ENCODE data around the gene ST6GALNAC3.

ST6GALNAC3 gene

DNA sequence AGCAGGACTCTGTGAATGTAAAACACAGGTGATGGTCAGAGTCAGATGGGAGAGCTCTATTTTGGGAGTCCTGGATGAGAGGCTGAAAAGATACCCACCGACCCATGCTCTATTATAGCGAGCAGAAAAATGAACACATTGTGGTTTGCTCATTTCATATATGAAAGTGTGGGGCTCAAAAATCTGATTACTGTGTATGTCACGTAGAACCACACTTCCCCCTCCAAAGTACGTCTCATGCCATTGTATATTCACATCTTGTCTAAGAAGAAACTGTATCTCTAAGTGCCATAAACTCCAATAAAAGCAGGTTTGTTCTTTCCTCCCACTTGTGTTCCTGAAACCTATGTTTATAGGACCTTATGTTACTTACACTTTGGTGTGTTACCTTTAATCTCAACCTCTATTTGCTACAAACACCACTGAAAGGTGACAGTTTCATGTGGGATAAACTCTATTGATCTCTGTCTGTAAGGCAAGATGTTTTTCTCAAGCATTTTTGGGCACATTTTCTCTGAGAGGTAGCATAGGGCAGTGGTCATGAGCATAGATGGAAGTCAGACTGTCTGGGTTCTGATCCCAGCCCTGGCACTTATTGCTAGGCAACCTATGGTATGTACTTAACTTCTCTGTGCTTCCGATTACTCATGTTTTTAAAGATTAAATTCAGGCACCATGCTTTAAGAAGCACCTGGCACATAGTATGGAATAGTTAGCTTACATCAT, 214.4 kb downstream of the ST6GALNAC3 start:
- no peak for DNase-seq (ENCODE audit: low read depth)

DNA sequence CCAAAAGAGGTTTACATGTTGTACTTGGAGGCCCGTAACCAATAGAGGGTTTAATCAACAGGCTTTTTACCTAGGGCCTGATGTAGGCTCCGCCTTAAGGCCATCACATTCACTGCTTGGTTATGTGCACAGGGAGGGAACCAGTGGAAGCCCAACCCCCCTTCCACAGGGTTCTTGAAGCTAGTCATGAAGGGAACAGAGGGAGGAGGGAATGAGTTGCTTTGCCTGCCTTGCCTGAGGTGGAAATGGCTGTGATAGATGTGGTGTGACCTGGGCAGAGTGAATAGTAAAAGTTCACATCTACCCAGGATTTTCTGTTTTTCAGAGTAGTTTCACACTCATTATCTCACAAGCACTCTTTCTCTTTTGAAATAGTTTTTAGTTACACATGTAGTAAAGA, 215.1 kb downstream of the ST6GALNAC3 start:
- DNase-seq (ENCODE audit: low read depth), result no peak

GRCh38 chr1:76290271-76290670, 215.7 kb downstream of the ST6GALNAC3 start:
- no peak for DNase-seq (ENCODE audit: low read depth)

- no peak for DNase-seq (ENCODE audit: low read depth)
These were observed 216.6 kb downstream of the ST6GALNAC3 start for GRCh38 chr1:76291191-76291590.

GRCh38 chr1:76291737-76292136, 217.2 kb downstream of the ST6GALNAC3 start:
- DNase-seq (ENCODE audit: low read depth), result no peak

DNA sequence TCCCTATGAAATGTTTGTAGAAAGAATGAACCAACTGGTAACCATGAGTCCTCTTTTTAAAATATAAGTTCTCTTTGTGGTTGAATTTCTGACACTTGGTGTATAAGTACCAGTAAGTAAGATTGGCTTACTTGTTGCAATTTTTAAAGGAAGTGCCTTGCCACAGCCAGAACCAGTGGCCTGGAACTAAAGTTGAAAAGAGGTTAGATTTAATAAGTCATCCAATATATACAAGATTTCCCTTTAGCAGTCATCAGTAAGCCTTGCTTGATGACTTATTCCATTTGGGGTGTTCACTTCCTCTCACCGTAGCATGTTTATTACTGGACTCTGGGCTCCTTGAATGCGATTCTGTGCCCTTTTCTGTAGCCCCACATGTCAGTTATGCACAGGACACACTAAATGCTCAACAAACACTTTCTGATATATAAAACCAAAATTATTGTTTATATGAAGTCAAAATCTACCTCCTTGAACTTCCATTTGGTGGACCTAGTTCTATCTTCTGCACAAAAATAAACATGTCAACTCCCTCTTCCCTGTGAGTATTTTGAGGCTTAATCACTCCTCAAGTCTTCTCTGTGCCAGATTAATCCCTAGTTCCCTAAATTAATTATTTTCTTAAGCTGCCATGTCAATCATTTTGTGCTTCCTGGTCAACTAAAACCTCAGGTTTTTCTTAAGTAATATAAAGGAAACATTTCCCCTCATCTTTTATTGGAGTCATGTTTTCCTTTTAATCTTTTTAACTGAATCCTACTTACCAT, 218.1 kb downstream of the ST6GALNAC3 start:
- no peak for DNase-seq (ENCODE audit: low read depth)

DNA sequence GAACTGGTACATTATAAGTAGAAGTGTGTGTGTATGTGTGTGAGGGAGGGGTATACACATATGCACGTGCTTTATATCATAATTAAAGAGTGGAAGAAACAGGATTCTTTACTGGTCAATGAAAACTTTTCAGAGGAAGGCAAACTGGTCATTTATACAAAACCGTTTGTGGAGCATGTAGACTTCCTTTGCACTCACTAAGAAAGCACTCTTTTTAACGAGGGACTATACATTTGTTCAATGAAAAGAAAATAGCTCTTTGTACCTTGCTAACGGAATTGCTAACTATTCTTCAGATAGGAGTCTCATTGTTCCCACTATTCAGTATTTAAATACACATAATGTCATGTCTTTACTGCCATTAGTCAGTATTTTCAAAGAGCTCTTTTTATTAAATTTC, 219.3 kb downstream of the ST6GALNAC3 start:
- no peak for DNase-seq (ENCODE audit: low read depth)

DNA sequence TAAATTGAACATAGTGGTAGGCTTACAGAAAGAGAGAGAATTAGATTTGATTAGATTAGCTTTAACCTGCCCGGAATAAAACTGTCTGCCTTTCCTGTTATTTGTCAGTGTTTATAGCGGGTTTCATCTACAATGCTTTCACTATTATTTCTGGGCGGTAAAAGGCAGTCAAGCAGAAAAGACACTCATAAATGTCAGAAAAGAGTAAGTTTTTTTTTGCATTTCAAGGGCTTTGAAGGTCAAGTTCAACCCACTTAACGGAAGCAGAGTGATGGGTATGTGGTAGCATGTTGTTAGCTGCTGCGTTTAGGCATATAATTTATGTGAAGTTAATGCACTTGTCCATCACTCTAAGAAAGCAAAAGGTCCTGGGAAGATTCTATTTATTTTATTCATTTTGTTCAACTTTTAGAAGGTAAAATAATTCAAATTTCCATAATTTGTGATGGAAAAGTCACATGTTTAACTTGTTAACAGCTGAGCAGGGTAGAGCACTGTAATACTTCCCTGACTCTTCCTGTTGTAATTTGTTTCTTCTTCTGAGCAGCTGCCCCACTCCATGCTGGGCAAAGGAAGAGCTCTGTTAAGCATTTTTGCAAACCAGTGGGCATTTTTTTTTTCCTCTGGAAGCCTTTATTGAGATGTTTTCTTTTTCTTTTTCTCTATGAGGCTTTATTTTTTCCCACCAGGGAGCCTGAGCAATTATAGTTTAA, 220.1 kb downstream of the ST6GALNAC3 start:
- DNase-seq (ENCODE audit: low read depth), result no peak

GRCh38 chr1:76298399-76298798, 223.9 kb downstream of the ST6GALNAC3 start:
- no peak for DNase-seq (ENCODE audit: low read depth)

- DNase-seq (ENCODE audit: low read depth), result no peak
These were observed 224.5 kb downstream of the ST6GALNAC3 start for GRCh38 chr1:76299036-76299435.

DNA sequence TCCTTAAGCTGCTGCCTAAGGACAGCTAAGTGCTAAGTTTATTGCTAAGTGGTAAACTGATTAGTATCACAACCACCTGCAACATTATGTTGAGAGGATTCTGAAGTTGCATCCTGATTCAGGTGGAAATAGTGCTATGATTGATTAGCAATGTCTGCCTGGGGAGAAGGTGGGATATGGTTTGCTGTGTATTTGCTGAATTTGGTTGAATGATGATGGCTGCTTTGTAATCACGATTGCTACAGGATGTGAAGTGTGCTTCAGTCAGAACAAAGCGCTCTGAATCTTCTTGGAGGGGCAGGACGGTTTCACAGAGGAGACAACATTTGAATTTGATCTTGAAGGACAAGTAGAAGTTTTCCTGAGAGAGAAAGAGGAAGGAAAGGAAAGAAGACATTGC, 226.0 kb downstream of the ST6GALNAC3 start:
- DNase-seq (ENCODE audit: low read depth), result no peak

- DNase-seq (ENCODE audit: low read depth), result no peak
These were observed 228.3 kb downstream of the ST6GALNAC3 start for GRCh38 chr1:76302711-76303339.

DNA sequence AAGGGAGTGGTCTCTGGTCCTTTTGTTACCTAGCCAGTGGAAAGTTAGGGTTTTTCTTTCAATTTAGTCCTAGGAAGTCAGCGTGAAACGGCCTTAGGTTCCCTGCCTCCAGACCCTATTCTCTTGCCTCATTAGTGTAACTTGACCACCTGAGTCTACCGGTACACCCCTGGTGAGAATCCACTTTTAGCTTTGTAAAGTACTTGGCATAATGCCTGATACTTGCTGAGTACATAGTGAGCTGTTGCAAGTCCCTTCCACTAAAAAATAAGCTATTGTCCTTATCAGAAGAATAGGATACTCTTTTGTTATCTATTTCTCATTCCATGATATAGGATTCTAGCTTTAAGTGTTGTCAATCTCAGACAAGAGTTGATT, 228.8 kb downstream of the ST6GALNAC3 start:
- no peak for DNase-seq (ENCODE audit: low read depth)

GRCh38 chr1:76313304-76313703, 238.8 kb downstream of the ST6GALNAC3 start:
- DNase-seq (ENCODE audit: low read depth), result no peak

GRCh38 chr1:76314730-76315129, 240.2 kb downstream of the ST6GALNAC3 start:
- DNase-seq (ENCODE audit: low read depth), result no peak

- DNase-seq (ENCODE audit: low read depth), result no peak
These were observed 242.9 kb downstream of the ST6GALNAC3 start for GRCh38 chr1:76317299-76317900.

DNA sequence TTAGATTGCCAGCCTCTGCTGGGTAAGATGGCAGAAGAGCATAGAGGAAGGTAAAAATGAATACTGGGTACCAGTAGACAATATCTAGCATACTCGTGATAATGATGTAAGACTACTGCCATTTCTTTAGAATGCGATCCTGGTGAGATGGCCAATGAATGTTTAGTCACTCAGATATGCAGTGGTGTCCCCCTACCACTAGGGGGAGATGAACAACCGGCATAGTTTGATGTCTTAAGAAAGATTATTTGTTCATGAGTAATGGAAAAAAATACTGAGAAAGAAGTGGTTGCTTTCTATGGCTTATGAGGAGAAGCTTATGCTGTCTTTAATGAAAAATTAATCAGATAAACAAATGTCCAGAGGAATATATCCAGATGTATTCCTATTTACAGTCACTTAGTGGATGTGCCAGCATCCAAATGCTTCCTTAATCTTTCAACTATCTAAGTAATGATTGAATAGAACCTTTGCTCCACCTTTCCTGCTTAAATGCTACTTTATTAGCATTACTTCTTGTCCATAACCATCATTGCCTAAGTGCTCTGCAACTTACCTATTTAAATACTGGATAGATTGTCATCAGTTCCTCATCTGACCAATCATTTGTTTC, 256.6 kb downstream of the ST6GALNAC3 start:
- DNase-seq (ENCODE audit: low read depth), result no peak

DNA sequence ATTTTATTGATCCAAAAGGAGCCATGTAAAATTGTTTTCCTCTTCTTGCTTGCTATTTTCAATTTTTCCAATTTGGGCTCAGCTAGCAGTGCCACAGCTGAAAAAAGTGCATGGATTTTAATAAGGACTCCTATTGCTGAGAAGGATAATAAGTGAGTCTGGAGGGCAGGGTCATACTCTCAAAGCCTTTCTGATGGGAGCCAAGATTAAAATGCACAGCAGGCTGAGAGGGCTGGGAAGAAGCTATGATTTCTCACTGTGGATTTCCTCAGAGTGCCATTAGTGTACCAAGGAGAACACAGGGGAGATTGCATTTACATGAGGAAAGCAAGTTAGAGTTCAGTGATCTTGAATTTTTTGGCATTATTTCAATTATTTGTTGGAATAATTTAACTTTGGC, 261.3 kb downstream of the ST6GALNAC3 start:
- DNase-seq (ENCODE audit: low read depth), result no peak

DNA sequence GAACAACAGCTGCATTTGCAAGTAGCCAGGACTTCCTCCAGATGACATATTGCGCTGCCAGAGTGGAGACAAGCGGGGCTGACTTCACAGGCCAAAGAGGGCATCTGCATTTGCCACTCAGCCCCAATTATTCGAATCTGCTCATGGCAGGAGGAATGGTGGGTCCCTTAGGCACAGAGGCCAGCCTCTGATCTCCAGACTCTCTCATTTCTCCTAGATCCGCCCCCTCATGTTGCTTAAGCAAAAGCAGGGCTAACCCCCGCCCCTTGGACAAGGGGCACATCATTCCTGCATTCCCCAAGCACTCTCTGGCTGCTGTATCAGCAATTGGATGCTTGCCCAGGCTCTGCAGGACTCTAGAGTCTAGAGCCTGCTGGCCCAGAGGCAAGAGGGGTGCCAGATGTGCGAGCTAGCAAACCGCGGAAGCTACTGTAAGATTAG, 262.4 kb downstream of the ST6GALNAC3 start:
- DNase-seq (ENCODE audit: low read depth), result no peak

DNA sequence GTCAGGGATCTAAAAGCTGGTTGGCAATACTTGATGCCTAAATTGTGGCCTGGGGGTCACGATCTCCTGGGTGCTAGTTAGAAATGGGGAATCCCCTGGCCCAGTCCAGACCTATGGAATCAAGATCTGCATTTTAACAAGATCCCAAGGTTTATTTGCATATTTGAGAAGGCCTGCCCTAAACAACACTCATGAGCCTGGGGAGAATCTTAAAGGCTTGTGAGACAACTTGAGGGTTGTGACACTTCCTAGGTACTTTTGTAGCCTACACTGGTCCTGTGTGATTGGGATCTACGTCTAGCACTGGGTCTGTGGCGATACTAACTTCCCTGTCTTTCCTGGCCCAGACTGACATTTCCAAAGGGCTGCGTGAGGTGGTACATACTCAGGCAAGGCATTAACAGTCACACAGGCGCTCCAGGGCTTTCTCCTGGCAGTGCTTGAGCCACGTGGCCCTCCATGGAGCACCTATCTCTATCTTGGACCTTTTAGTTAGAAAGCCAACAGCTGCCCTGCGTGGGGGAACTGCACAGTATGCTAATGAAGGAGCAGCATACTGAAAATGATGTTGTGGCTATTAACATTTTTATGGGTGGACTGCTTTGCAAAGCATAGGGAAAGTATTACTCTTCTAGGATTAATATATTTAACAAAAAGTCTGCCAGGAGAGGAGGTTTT, 263.1 kb downstream of the ST6GALNAC3 start:
- no peak for DNase-seq (ENCODE audit: low read depth)

DNA sequence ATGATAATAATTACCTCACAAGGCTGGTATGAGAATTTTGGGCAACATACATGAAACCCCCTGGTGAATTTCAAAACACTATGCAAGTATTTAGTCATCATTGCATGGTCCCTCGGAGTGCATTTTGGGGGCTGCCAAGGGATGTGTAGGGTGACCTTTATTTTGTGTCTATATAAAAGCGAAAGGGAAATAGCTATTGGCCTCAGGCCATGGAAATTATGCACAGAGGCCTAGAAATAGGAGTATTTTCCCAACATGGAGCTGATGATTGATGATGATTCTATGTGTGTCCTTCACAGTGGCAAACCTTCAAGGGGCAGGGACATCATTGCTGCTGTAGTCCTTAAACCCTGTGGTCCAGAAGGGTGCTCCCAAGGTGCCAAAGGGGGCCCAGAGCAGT, 265.5 kb downstream of the ST6GALNAC3 start:
- DNase-seq (ENCODE audit: low read depth), result no peak

All from stimulated activated CD8-positive, alpha-beta memory T cell treated with anti-CD3 and anti-CD28 coated beads, Interleukin-12 subunit alpha, Interleukin-12 subunit beta, amount 100 ng/mL, for 4 hours (primary cell).